ENCODE measurements around the gene SAMHD1. TPM values are rescaled to one million over a fixed set of nuclear protein-coding genes. Genes with fewer than 3 reads are reported as not detected.
A peak's percentile ranks its signal among the peaks of the same experiment; 100 is the strongest.

SAMHD1 gene
- total and polyA plus RNA-seq, 2 of the 13 experiments (the other 11 are each of a cell fraction or from before 2014, with no cell fraction given), result 16.9 to 43.5 TPM

DNA sequence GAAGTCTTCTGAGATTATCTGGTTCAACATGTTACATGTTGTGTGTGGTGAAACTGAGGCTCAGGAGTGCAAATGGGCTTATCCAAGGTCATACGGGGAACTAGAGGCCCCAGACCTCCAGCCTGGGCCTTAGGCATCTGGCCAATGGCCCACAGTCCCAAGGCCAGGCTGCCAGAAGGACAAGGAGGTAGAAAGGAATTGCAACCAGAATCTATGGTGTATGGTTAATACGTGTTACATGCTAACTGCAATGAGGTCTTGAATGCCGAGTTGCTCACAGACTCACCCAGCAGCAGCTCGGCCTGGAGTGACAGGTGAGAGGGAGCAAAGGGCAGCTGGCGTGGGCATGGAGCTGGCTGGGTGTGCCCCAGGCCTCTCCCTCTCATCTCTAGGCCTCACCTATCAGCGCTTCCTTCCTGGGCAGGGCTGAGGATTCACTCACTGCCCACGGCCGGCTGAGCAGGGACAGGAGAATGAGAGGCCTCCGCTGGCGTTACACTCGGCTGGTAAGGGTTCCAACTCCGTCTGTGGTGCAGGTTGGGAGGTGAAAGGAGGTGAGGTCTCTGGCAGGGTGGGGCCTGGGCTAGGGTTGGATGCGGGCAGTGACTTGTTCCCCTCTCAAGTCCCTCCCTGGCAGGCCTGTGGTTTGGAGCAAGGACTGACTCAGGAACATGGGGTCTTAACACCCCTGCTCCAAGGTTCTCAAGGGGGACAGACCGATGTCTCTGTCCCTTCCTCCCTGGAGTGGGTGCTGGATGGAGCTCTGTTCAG lies 75.6 kb downstream of the SAMHD1 start, which contains the start of gene TLDC2 (continued):
- TF ChIP-seq ZNF230 (CRISPR knock-in tag; IDR thresholded peaks at IDR 0.05) (0 out of 2 replicates have a peak, but pooled peaks have one; percentile 68), ZNF263 (CRISPR knock-in tag; IDR thresholded peaks at IDR 0.05) (peak; percentile 52; the same call in 1 of the 2 replicates), MIER3 (CRISPR knock-in tag; IDR thresholded peaks at IDR 0.05; ENCODE audit: borderline replicate concordance) (no peak), ZNF451 (CRISPR knock-in tag; IDR thresholded peaks at IDR 0.05) (peak; percentile 87; the same call in 1 of the 2 replicates), MED1 (CRISPR knock-in tag; IDR thresholded peaks at IDR 0.05) (peak; percentile 52; the same call in 1 of the 2 replicates), ATAD3A (CRISPR knock-in tag; IDR thresholded peaks at IDR 0.05) (0 out of 2 replicates have a peak, but pooled peaks have one; percentile 46), CBX1 (IDR thresholded peaks at IDR 0.05; ENCODE audit: low read depth) (peak; percentile 82), SMAD3 (CRISPR knock-in tag; IDR thresholded peaks at IDR 0.05) (no peak), TAF1 (CRISPR knock-in tag; IDR thresholded peaks at IDR 0.05) (0 out of 2 replicates have a peak, but pooled peaks have one; percentile 25), ZNF10 (CRISPR knock-in tag; IDR thresholded peaks at IDR 0.05; ENCODE audit: borderline replicate concordance, low read depth) (no peak), ZNF292 (CRISPR knock-in tag; IDR thresholded peaks at IDR 0.05; ENCODE audit: borderline replicate concordance, low read depth) (peak; percentile 98), ZNF678 (CRISPR knock-in tag; IDR thresholded peaks at IDR 0.05) (peak; percentile 46; the same call in 1 of the 2 replicates)
- TF ChIP-seq, protein P1, sequence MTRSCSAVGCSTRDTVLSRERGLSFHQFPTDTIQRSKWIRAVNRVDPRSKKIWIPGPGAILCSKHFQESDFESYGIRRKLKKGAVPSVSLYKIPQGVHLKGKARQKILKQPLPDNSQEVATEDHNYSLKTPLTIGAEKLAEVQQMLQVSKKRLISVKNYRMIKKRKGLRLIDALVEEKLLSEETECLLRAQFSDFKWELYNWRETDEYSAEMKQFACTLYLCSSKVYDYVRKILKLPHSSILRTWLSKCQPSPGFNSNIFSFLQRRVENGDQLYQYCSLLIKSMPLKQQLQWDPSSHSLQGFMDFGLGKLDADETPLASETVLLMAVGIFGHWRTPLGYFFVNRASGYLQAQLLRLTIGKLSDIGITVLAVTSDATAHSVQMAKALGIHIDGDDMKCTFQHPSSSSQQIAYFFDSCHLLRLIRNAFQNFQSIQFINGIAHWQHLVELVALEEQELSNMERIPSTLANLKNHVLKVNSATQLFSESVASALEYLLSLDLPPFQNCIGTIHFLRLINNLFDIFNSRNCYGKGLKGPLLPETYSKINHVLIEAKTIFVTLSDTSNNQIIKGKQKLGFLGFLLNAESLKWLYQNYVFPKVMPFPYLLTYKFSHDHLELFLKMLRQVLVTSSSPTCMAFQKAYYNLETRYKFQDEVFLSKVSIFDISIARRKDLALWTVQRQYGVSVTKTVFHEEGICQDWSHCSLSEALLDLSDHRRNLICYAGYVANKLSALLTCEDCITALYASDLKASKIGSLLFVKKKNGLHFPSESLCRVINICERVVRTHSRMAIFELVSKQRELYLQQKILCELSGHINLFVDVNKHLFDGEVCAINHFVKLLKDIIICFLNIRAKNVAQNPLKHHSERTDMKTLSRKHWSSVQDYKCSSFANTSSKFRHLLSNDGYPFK (CRISPR knock-in tag; IDR thresholded peaks at IDR 0.05; ENCODE audit: borderline replicate concordance), result peak; percentile 68; the same call in 1 of the 2 replicates
- TF ChIP-seq, protein P2, sequence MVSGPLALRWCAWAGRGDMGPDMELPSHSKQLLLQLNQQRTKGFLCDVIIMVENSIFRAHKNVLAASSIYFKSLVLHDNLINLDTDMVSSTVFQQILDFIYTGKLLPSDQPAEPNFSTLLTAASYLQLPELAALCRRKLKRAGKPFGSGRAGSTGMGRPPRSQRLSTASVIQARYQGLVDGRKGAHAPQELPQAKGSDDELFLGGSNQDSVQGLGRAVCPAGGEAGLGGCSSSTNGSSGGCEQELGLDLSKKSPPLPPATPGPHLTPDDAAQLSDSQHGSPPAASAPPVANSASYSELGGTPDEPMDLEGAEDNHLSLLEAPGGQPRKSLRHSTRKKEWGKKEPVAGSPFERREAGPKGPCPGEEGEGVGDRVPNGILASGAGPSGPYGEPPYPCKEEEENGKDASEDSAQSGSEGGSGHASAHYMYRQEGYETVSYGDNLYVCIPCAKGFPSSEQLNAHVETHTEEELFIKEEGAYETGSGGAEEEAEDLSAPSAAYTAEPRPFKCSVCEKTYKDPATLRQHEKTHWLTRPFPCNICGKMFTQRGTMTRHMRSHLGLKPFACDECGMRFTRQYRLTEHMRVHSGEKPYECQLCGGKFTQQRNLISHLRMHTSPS (CRISPR knock-in tag; IDR thresholded peaks at IDR 0.05; ENCODE audit: low read depth), result peak; percentile 99
- TF ChIP-seq, protein P3, sequence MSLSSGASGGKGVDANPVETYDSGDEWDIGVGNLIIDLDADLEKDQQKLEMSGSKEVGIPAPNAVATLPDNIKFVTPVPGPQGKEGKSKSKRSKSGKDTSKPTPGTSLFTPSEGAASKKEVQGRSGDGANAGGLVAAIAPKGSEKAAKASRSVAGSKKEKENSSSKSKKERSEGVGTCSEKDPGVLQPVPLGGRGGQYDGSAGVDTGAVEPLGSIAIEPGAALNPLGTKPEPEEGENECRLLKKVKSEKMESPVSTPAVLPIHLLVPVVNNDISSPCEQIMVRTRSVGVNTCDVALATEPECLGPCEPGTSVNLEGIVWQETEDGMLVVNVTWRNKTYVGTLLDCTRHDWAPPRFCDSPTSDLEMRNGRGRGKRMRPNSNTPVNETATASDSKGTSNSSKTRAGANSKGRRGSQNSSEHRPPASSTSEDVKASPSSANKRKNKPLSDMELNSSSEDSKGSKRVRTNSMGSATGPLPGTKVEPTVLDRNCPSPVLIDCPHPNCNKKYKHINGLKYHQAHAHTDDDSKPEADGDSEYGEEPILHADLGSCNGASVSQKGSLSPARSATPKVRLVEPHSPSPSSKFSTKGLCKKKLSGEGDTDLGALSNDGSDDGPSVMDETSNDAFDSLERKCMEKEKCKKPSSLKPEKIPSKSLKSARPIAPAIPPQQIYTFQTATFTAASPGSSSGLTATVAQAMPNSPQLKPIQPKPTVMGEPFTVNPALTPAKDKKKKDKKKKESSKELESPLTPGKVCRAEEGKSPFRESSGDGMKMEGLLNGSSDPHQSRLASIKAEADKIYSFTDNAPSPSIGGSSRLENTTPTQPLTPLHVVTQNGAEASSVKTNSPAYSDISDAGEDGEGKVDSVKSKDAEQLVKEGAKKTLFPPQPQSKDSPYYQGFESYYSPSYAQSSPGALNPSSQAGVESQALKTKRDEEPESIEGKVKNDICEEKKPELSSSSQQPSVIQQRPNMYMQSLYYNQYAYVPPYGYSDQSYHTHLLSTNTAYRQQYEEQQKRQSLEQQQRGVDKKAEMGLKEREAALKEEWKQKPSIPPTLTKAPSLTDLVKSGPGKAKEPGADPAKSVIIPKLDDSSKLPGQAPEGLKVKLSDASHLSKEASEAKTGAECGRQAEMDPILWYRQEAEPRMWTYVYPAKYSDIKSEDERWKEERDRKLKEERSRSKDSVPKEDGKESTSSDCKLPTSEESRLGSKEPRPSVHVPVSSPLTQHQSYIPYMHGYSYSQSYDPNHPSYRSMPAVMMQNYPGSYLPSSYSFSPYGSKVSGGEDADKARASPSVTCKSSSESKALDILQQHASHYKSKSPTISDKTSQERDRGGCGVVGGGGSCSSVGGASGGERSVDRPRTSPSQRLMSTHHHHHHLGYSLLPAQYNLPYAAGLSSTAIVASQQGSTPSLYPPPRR (CRISPR knock-in tag; IDR thresholded peaks at IDR 0.05; ENCODE audit: borderline replicate concordance), result peak; percentile 44; the same call in 1 of the 2 replicates
- TF ChIP-seq, protein P4, sequence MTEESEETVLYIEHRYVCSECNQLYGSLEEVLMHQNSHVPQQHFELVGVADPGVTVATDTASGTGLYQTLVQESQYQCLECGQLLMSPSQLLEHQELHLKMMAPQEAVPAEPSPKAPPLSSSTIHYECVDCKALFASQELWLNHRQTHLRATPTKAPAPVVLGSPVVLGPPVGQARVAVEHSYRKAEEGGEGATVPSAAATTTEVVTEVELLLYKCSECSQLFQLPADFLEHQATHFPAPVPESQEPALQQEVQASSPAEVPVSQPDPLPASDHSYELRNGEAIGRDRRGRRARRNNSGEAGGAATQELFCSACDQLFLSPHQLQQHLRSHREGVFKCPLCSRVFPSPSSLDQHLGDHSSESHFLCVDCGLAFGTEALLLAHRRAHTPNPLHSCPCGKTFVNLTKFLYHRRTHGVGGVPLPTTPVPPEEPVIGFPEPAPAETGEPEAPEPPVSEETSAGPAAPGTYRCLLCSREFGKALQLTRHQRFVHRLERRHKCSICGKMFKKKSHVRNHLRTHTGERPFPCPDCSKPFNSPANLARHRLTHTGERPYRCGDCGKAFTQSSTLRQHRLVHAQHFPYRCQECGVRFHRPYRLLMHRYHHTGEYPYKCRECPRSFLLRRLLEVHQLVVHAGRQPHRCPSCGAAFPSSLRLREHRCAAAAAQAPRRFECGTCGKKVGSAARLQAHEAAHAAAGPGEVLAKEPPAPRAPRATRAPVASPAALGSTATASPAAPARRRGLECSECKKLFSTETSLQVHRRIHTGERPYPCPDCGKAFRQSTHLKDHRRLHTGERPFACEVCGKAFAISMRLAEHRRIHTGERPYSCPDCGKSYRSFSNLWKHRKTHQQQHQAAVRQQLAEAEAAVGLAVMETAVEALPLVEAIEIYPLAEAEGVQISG (CRISPR knock-in tag; IDR thresholded peaks at IDR 0.05), result peak; percentile 65; the same call in 1 of the 2 replicates
